HG03469 (cell line): Measurements from ENCODE around the gene ZNF768.

Experiments
- ATAC-seq: cut with Tn5 transposase; IDR thresholded peaks from one replicate; pipeline ENCODE4 v1.9.1; 2021; ENCODE audit warnings: mild to moderate bottlenecking, moderate library complexity, moderate number of reproducible peaks; ENCODE audit not compliant: unreplicated experiment

Gene ZNF768

DNA sequence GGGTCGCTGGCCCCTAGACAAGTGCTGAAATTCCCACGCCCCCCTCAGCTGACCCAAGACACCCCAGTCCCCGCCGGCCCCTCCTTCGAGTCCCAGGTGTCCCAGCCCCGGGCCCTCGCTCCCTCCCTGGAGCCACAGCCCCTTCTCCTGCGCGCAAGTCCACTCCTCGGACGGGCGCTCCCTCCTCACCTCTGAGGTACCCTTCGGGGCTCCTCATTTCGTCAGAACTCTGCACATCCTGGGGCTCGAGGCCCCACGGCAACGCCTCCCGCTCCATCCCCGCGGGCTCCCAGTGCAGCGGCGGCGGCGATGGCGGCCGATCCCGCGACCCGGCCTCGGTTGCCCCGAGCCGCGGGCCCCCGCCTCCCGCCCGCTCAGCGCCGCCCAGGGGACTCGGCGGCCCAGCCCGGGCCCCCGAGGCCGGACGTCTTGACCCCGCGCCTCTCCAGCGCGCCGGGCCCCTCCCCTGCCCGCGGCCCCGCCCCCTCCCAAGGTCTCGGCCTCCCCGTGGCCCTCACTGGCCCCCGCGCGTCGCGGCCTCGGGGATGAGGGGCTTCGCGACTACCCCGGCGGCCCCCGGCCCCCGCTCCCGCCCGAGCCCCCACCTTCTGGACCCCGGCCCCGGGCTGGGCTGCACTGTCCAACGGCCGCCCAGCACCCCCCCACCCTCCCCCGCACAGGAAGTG lies at the start of gene ZNF768:
ZNF768 (minus strand) TSS at position 430 of the 686 bp plus-strand sequence; CDS start at position 277, 153 bp downstream.
- no peak for ATAC-seq

DNA sequence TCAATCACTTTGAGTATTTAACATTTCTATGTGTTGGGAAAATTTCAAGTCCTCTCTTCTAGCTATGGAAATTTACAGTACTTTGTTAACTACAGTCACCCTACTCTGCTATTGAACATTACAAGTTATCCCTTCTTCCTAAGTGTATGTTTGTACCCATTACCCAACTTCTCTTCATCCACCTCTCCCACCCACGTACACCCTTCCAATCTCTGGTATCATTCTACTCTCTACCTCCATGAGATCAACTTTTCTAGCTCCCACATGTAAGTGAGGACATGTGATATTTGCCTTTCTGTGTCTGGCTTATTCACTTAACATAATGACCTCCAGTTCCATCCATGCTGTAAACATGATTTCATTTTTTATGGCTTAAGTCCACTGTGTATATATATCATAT lies 48.3 kb upstream of the ZNF768 start:
- ATAC-seq, result no peak

- peak; percentile 49 for ATAC-seq
Observed at GRCh38 chr16:30571445-30572322, 45.3 kb upstream of the ZNF768 start, which contains the start of gene ZNF688. ZNF688 (minus strand) TSS chr16:30571714; CDS start chr16:30571629, 85 bp downstream.

DNA sequence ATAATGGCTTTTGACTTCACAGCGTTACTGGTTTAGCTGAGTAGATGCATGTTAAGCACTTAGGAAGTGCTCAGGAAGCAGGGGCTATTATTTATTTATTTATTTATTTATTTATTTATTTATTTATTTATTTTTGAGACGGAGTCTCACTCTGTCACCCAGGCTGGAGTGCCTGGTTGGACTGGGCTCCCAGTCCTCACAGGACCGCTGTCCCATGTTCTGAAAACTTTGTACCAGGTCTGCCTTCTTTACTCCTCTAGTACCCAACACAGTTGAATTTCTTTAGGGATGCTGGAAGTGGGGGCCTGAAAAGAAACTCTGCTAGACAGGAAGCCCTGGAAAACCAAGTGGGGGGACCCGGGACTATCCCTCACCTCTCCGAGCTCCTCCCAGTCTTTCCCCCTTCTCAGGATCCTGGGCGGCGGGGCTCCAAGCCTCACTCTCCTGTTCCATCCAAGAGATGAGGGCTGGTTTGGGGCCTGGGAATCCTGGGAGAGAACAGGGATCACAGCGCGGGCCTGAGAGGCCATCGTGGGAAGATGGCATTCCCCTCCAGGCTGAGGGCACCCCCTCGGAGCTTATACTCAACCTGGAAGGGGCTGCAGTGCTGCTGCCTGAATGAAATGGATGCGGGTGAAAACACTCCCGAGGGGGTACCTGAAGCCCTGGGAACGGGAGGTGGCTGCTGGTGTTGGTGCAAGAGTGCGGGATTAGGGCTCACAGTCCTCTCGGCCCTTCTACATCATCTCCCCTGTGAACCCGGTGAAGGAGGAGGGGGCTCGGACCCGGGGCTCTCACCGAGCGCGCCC lies 44.5 kb upstream of the ZNF768 start:
- ATAC-seq, result no peak

GRCh38 chr16:30569746-30570635 lies 43.6 kb upstream of the ZNF768 start:
- no peak for ATAC-seq

- no peak for ATAC-seq
Observed at GRCh38 chr16:30569281-30569680, 42.9 kb upstream of the ZNF768 start.

DNA sequence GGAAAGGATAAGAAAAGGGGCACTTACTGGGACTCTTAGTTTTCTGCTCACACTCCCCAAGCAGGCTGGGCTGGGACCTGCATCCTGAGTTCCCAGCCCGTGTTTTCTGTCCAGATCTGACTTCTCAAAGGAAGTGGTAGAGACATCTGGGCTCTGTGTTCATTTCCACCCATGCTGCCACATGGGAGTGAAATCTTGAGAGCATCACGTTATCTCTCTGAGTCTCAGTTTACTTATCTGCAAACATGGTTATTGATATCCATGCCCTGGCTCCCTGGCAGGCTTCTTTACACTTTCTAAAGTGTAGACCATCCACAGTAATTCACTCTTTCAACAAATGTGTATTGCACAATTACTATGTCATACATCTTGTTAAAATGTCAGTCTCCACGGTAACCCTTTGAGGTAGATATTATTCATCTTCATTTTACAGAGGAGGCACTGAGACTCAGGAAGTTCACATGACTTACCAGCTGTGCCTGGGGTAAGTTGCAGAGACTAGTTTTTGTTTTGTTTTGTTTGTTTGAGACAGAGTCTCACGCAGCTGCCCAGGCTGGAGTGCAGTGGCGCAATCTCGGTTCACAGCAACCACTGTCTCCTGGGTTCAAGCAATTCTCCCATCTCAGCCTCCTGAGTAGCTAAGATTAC lies 41.7 kb upstream of the ZNF768 start:
- ATAC-seq, result no peak

- no peak for ATAC-seq
Observed at GRCh38 chr16:30567160-30567990, 41.0 kb upstream of the ZNF768 start.

DNA sequence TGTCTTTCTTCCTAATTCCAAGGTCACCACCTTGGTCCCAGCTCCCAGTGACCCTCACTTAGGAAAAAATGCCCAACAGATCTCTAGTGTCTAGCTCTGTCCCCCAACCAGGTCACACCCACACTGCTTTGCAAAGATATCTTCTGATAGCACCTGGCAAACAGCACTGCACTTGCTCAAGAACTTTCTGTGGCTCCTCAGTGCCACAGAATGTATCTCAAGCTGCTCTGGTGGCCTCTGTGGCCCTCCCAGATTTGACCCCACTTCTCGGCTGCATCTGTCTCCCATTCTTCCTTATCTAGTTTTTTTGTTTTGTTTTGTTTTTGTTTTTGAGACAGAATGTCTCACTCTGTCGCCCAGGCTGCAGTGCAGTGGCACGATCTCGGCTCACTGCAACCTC lies 40.2 kb upstream of the ZNF768 start:
- no peak for ATAC-seq

GRCh38 chr16:30565984-30566383 lies 39.6 kb upstream of the ZNF768 start:
- no peak for ATAC-seq

GRCh38 chr16:30565526-30565925 lies 39.2 kb upstream of the ZNF768 start:
- ATAC-seq, result no peak

- ATAC-seq, result no peak
Observed at GRCh38 chr16:30562021-30562420, 35.7 kb upstream of the ZNF768 start.

GRCh38 chr16:30561089-30561816 lies 34.9 kb upstream of the ZNF768 start:
- no peak for ATAC-seq

GRCh38 chr16:30559690-30560089 lies 33.3 kb upstream of the ZNF768 start:
- no peak for ATAC-seq

DNA sequence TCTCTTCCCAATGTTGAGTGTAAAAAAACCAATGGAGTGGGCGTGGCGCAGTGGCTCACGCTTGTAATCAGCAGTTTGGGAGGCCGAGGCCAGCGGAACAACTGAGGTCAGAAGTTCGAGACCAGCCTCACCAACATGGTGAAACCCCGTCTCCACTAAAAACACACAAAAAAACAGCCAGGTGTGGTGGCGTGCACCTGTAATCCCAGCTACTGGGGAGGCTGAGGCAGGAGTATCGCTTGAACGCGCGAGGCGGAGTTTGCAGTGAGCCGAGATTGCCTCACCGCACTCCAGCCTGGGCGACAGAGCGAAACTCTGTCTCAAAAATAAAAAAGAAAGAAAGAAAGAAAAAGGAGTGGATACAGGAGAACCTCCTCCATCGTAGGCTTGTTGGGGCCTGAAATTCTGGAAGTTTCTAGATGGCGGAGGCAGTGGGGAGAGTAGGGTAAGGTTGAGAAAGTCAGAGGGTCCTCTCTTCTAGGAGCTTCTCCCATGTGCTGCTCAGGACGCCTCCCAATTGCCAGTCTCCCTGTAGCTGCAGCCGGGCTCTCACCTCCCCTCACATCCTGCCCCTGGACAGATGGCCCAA lies 32.5 kb upstream of the ZNF768 start:
- no peak for ATAC-seq

- ATAC-seq, result peak; percentile 77
Observed at GRCh38 chr16:30557957-30558788, 31.8 kb upstream of the ZNF768 start, which contains the start of gene ZNF764. ZNF764 (minus strand) TSS chr16:30558374; CDS start chr16:30558182, 192 bp downstream.

DNA sequence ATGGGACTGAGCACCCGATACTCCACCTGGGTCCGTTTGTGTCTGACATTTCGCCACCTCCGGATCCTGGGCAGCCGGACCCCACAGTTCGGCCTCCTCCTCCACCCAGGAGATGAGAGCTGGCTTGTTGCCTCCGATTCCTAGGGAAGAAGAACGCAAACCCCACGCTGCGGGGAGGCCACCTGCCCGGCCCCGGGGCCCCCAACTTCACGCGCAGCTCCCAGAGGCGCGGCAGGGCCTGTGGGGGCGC lies 31.3 kb upstream of the ZNF768 start:
- no peak for ATAC-seq
